Small intestine (tissue), 7 donors: ENCODE results near the gene ALDH8A1. TPM values are rescaled to one million over a fixed set of nuclear protein-coding genes. Genes with fewer than 3 reads are reported as not detected.
"Not testable (repeated sequence)": the region's sequence is repeated elsewhere in the genome, so short reads cannot be mapped to it uniquely, and the experiment has no call there.

Experiments used
- DNase-seq, 2 donors: peaks; one replicate each; pipeline versions ENCODE4 v3.0.0 to v3.0.0-alpha.2; 2013
- FAIRE-seq: peaks from 2 replicates; lab custom pipeline; 2012; peaks lifted over from hg19 to GRCh38; lab: Jason Lieb, UNC
- H3K27ac ChIP-seq, 3 donors: one replicate each; pipeline ENCODE4 v1.5.1; 2013; ENCODE audit warnings: low read length in 2 of 3, mild to moderate bottlenecking in 2 of 3, control low read depth in 1 of 3, inconsistent platforms in 1 of 3, low read depth in 1 of 3, moderate library complexity in 1 of 3
- H3K27me3 ChIP-seq, 3 donors: one replicate each; pipeline ENCODE4 v1.6.1; 2013; ENCODE audit warnings: low read length in 3 of 3, inconsistent platforms in 1 of 3; ENCODE audit not compliant: control insufficient read depth in 3 of 3, insufficient read depth in 3 of 3
- H3K36me3 ChIP-seq, 3 donors: one replicate each; pipeline ENCODE4 v1.6.1; 2013; ENCODE audit warnings: low read length in 3 of 3, inconsistent platforms in 1 of 3, low read depth in 1 of 3, mild to moderate bottlenecking in 1 of 3, moderate library complexity in 1 of 3; ENCODE audit not compliant: control insufficient read depth in 3 of 3, insufficient read depth in 2 of 3
- H3K4me1 ChIP-seq, 3 donors: one replicate each; pipeline ENCODE4 v1.6.1; 2013; ENCODE audit warnings: low read length in 2 of 3, inconsistent platforms in 1 of 3, low read depth in 1 of 3, mild to moderate bottlenecking in 1 of 3, moderate library complexity in 1 of 3; ENCODE audit not compliant: control insufficient read depth in 3 of 3, insufficient read depth in 2 of 3
- H3K4me3 ChIP-seq, 3 donors: one replicate each; pipeline ENCODE4 v1.5.1; 2013; ENCODE audit warnings: low read length in 3 of 3, control low read depth in 1 of 3, inconsistent platforms in 1 of 3, low read depth in 1 of 3, mild to moderate bottlenecking in 1 of 3, moderate library complexity in 1 of 3
- H3K9me3 ChIP-seq, 2 donors: one replicate each; pipeline ENCODE4 v1.6.1; 2013; ENCODE audit warnings: low read depth in 1 of 2, low read length in 1 of 2; ENCODE audit not compliant: control insufficient read depth in 2 of 2, insufficient read depth in 1 of 2
- WGBS, 3 donors: extraction: QIAGEN DNeasy Blood & Tissue Kit; methylation state at CpG; one replicate each; pipeline ENCODE4 v1.1.7; 2013; 5-methylcytosine and 5-hydroxymethylcytosine counted together
- polyA plus RNA-seq, 4 donors: library from polyadenylated mRNA; stranded (reverse) in 3 of 4; unstranded in 1 of 4; fragments of 200-250 nt in 3 of 4; fragments of 120-200 nt in 1 of 4; gene quantifications; one replicate each; pipeline versions ENCODE4 v1.2.1 to v1.2.3, GENCODE V29; 2013
- donor health status: healthy with polysubstance abuse.
- donor health status: control.
- donor health status: control.
- donor health status: Bipolar disorder and iron deficiency.
- donor health status: healthy.

Gene ALDH8A1
- polyA plus RNA-seq, 4 donors: 0.15 to 1.1 (median 0.21) TPM

- Histone ChIP-seq H3K36me3 (no peaks in the 10 kb centered on the region), H3K27me3 (no peaks in the 10 kb centered on the region), H3K4me3 (no peak overlapping the region), H3K27ac (no peak overlapping the region), H3K4me1 (no peaks in the 10 kb centered on the region), H3K9me3 (no peaks in the 10 kb centered on the region)
- FAIRE-seq: no peak
- 70 to 79% (median 75%) methylated on average over 9 of the region's 9 CpGs for WGBS, 3 donors
- DNase-seq: no peak
Observed at GRCh38 chr6:134902074-134902861, 47.6 kb downstream of the ALDH8A1 start.

GRCh38 chr6:134898575-134898974, 51.3 kb downstream of the ALDH8A1 start:
- H3K4me1 ChIP-seq: no peaks in the 10 kb centered on the region
- no peak for DNase-seq
- H3K9me3 ChIP-seq: no peaks in the 10 kb centered on the region
- H3K27ac ChIP-seq: no peak overlapping the region
- WGBS, 3 donors: 87 to 94% (median 93%) methylated on average over 4 of the region's 4 CpGs
- no peak for FAIRE-seq
- peaks cover 0 to 3% (median 0%) of the 10 kb centered on the region in 3 donors for H3K27me3 ChIP-seq
- H3K36me3 ChIP-seq: no peaks in the 10 kb centered on the region
- no peak overlapping the region for H3K4me3 ChIP-seq

DNA sequence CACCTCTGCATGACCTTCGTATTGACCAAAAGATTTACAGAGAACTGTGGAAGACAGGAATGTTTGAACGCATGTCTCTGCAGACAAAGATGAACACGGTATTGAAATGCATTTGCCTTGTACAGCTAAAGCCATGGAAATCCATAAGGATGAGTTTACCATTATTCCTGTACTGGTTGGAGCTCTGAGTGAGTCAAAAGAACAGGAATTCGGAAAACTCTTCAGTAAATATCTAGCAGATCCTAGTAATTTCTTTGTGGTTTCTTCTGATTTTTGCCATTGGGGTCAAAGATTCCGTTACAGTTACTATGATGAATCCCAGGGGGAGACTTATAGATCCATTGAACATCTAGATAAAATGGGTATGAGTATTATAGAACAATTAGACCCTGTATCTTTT, 51.7 kb downstream of the ALDH8A1 start:
- H3K4me3 ChIP-seq, FAIRE-seq, H3K4me1 ChIP-seq, H3K9me3 ChIP-seq, H3K27me3 ChIP-seq, H3K36me3 ChIP-seq, DNase-seq, H3K27ac ChIP-seq: not testable (repeated sequence)
- WGBS, 3 donors: 88 to 91% (median 90%) methylated on average over 5 of the region's 5 CpGs

- FAIRE-seq (no peak), DNase-seq (no peak)
- Histone ChIP-seq H3K27me3 (peaks cover 0 to 3% (median 0%) of the 10 kb centered on the region in 3 donors), H3K36me3 (no peaks in the 10 kb centered on the region), H3K4me1 (no peaks in the 10 kb centered on the region), H3K4me3 (no peak overlapping the region), H3K9me3 (peaks cover 0 to 10% of the 10 kb centered on the region in 2 donors), H3K27ac (no peak overlapping the region)
- WGBS, 3 donors: 61 to 80% (median 76%) methylated on average over 2 of the region's 2 CpGs
Observed at GRCh38 chr6:134896910-134897309, 53.0 kb downstream of the ALDH8A1 start.

GRCh38 chr6:134894800-134895199, 55.1 kb downstream of the ALDH8A1 start:
- no peak overlapping the region for H3K4me3 ChIP-seq
- H3K36me3 ChIP-seq: no peaks in the 10 kb centered on the region
- H3K27me3 ChIP-seq: peaks cover 0 to 3% (median 0%) of the 10 kb centered on the region in 3 donors
- H3K9me3 ChIP-seq: peaks cover 0 to 13% of the 10 kb centered on the region in 2 donors
- 96 to 100% (median 100%) methylated on average over 1 of the region's 1 CpG for whole genome bisulfite sequencing, 3 donors
- no peak for FAIRE-seq
- no peak for DNase-seq
- no peak overlapping the region for H3K27ac ChIP-seq
- H3K4me1 ChIP-seq: no peaks in the 10 kb centered on the region

GRCh38 chr6:134892362-134892761, 57.5 kb downstream of the ALDH8A1 start:
- FAIRE-seq (no peak), DNase-seq (no peak)
- Histone ChIP-seq H3K36me3 (no peaks in the 10 kb centered on the region), H3K27ac (no peak overlapping the region), H3K4me3 (no peak overlapping the region), H3K9me3 (peaks cover 0 to 13% of the 10 kb centered on the region in 2 donors), H3K4me1 (no peaks in the 10 kb centered on the region), H3K27me3 (peaks cover 0 to 3% (median 0%) of the 10 kb centered on the region in 3 donors)

- no peaks in the 10 kb centered on the region for H3K4me1 ChIP-seq
Observed at GRCh38 chr6:134891633-134892032, 58.3 kb downstream of the ALDH8A1 start.

GRCh38 chr6:134888316-134888715, 61.6 kb downstream of the ALDH8A1 start:
- Histone ChIP-seq H3K4me1 (no peaks in the 10 kb centered on the region), H3K9me3 (peaks cover 0 to 13% of the 10 kb centered on the region in 2 donors), H3K4me3 (no peak overlapping the region), H3K27me3 (peaks cover 0 to 3% (median 0%) of the 10 kb centered on the region in 3 donors), H3K27ac (no peak overlapping the region), H3K36me3 (no peaks in the 10 kb centered on the region)
- 74 to 79% (median 79%) methylated on average over 3 of the region's 3 CpGs for WGBS, 3 donors
- FAIRE-seq (no peak), DNase-seq (no peak)

More at GRCh38 chr6:134891633-134892032, 58.3 kb downstream of the ALDH8A1 start:
- H3K27me3 ChIP-seq: peaks cover 0 to 3% (median 2%) of the 10 kb centered on the region in 3 donors
- no peak overlapping the region for H3K4me3 ChIP-seq
- no peaks in the 10 kb centered on the region for H3K36me3 ChIP-seq
- peaks cover 0 to 13% of the 10 kb centered on the region in 2 donors for H3K9me3 ChIP-seq
- H3K27ac ChIP-seq: no peak overlapping the region
- FAIRE-seq: no peak
- no peak for DNase-seq
